Stomach (tissue), 9 donors: ENCODE data around the gene SBF2. TPM values are rescaled to one million over a fixed set of nuclear protein-coding genes. Genes with fewer than 3 reads are reported as not detected.

Source experiments
- DNase-seq, 2 donors: peaks; one replicate each; pipeline versions ENCODE4 v3.0.0 to v3.0.0-alpha.2; 2013 to 2019
- H3K27ac ChIP-seq, 5 donors: fragments of 200-600 bp in 4 of 5; sonication (generic) in 4 of 5; one replicate each; pipeline ENCODE4 v1.5.1; 2013 to 2019; ENCODE audit warnings: mild to moderate bottlenecking in 1 of 5, moderate library complexity in 1 of 5
- H3K27me3 ChIP-seq, 3 donors: fragments of 200-600 bp; sonication (generic); one replicate each; pipeline ENCODE4 v1.5.1; 2017 to 2019; ENCODE audit warnings: mixed run types in 1 of 3
- H3K36me3 ChIP-seq, 4 donors: fragments of 200-600 bp; sonication (generic); 1 replicate in 3 of 4; 2 replicates in 1 of 4; pipeline ENCODE4 v1.5.1; 2016 to 2019
- H3K4me1 ChIP-seq, 4 donors: fragments of 200-600 bp; sonication (generic); one replicate each; pipeline ENCODE4 v1.5.1; 2016 to 2019
- H3K4me3 ChIP-seq, 4 donors: fragments of 200-600 bp; sonication (generic) in 3 of 4; one replicate each; pipeline ENCODE4 v1.5.1; 2016 to 2019; ENCODE audit warnings: mild to moderate bottlenecking in 1 of 4
- H3K9me3 ChIP-seq, 4 donors: fragments of 200-600 bp; sonication (generic); one replicate each; pipeline ENCODE4 v1.5.1; 2016 to 2019
- CTCF ChIP-seq, 7 experiments: fragments of 450-650 bp in 4 of 7; fragments of 200-600 bp in 3 of 7; sonication (generic) in 3 of 7; IDR thresholded peaks; one replicate each; pipeline ENCODE4 v1.5.1; 2016 to 2019; ENCODE audit warnings: antibody characterized with exemption in 7 of 7, control low read depth in 2 of 7, mild to moderate bottlenecking in 1 of 7
- EP300 ChIP-seq: sonication (generic); formaldehyde crosslinking; IDR thresholded peaks from one replicate; pipeline ENCODE4 v1.6.1; 2017; ENCODE audit warnings: antibody characterized with exemption
- POLR2A ChIP-seq, 4 donors: fragments of 450-650 bp; IDR thresholded peaks; one replicate each; pipeline ENCODE4 v1.6.1; 2016; ENCODE audit warnings: antibody characterized with exemption in 4 of 4, control low read depth in 2 of 4, mild to moderate bottlenecking in 1 of 4, moderate library complexity in 1 of 4
- POLR2AphosphoS5 ChIP-seq, 3 donors: sonication (generic); formaldehyde crosslinking; IDR thresholded peaks; one replicate each; pipeline ENCODE4 v1.6.1; 2016; ENCODE audit warnings: antibody characterized with exemption in 3 of 3
- WGBS, 5 donors: extraction: QIAGEN DNeasy Blood & Tissue Kit in 3 of 5; methylation state at CpG; one replicate each; pipeline versions ENCODE4 v1.1.5 to v1.1.7; 2013 to 2018; 5-methylcytosine and 5-hydroxymethylcytosine counted together
- intact Hi-C: fragments of 100-400 bp; cut with DNase I; formaldehyde crosslinking; loops from one replicate; pipeline ENCODE4 v1.15.1; 2023; ENCODE audit warnings: low total_unique reads
- polyA plus RNA-seq, 3 donors: library from polyadenylated mRNA; stranded (reverse); fragments of 200-250 nt; gene quantifications; one replicate each; pipeline ENCODE4 v1.2.3, GENCODE V29; 2013
- total RNA-seq, 5 donors: library from RNA; depleted of rRNA; stranded (reverse); fragments of >200 nt; gene quantifications; one replicate each; pipeline versions ENCODE4 v1.1.0 to v1.2.3, GENCODE V29; 2014 to 2016
- donor health status: healthy with polysubstance abuse.
- donor health status: Bipolar disorder and iron deficiency.
- donor health status: healthy.

SBF2 gene
- total and polyA plus RNA-seq, 8 donors: 8.6 to 260 (median 37.2) TPM

- TF ChIP-seq EP300 (no peak), CTCF (IDR thresholded peaks at IDR 0.05) (no peak), POLR2AphosphoS5 (IDR thresholded peaks at IDR 0.05) (peak in 2 of 3 donors; percentile 15 to 16), POLR2A (IDR thresholded peaks at IDR 0.05) (no peak)
- Histone ChIP-seq H3K36me3 (no peaks in the 10 kb centered on the region), H3K27ac (peak overlapping the region in 3 of 5 donors; percentile 10 to 34 (median 24)), H3K4me3 (no peak overlapping the region), H3K9me3 (no peaks in the 10 kb centered on the region), H3K4me1 (peaks cover 0 to 26% (median 16%) of the 10 kb centered on the region in 4 donors), H3K27me3 (no peaks in the 10 kb centered on the region)
- intact Hi-C loops: no loop called here
- 7 to 28% (median 18%) methylated on average over 1 of the region's 1 CpG for WGBS, 5 donors
- DNase-seq: no peak
Observed at GRCh38 chr11:10087186-10087922, 206.7 kb downstream of the SBF2 start.

- 95 to 99% (median 97%) methylated on average over 4 of the region's 4 CpGs for WGBS, 5 donors
- intact Hi-C loops: no loop called here
- no peak for TF ChIP-seq CTCF (IDR thresholded peaks at IDR 0.05)
- no peak for TF ChIP-seq POLR2AphosphoS5 (IDR thresholded peaks at IDR 0.05)
- no peak for TF ChIP-seq EP300
- no peak for TF ChIP-seq POLR2A (IDR thresholded peaks at IDR 0.05)
- no peaks in the 10 kb centered on the region for H3K27me3 ChIP-seq
- H3K4me1 ChIP-seq: peaks cover 0 to 9% (median 3%) of the 10 kb centered on the region in 4 donors
- no peaks in the 10 kb centered on the region for H3K36me3 ChIP-seq
- no peak for DNase-seq
- peaks cover 3 to 30% (median 16%) of the 10 kb centered on the region in 4 donors for H3K9me3 ChIP-seq
- no peak overlapping the region for H3K4me3 ChIP-seq
- no peak overlapping the region for H3K27ac ChIP-seq
Observed at GRCh38 chr11:10080138-10080537, 213.9 kb downstream of the SBF2 start.

- H3K4me3 ChIP-seq: no peak overlapping the region
- peak; percentile 47 for DNase-seq
- intact Hi-C loops: no loop called here
- no peaks in the 10 kb centered on the region for H3K36me3 ChIP-seq
- no peak overlapping the region for H3K27ac ChIP-seq
- H3K27me3 ChIP-seq: no peaks in the 10 kb centered on the region
- H3K4me1 ChIP-seq: peaks cover 0 to 9% (median 3%) of the 10 kb centered on the region in 4 donors
- WGBS, 5 donors: 27 to 48% (median 35%) methylated on average over 6 of the region's 6 CpGs
- TF ChIP-seq EP300: no peak
- TF ChIP-seq CTCF (IDR thresholded peaks at IDR 0.05): peak in 3 of 7 experiments; percentile 13 to 32 (median 30)
- peaks cover 3 to 30% (median 16%) of the 10 kb centered on the region in 4 donors for H3K9me3 ChIP-seq
Observed at GRCh38 chr11:10076458-10077141, 217.4 kb downstream of the SBF2 start.

- Histone ChIP-seq H3K4me1 (peaks cover 0 to 9% (median 3%) of the 10 kb centered on the region in 4 donors), H3K27ac (no peak overlapping the region)
Observed at GRCh38 chr11:10075141-10075540, 218.9 kb downstream of the SBF2 start.

More at GRCh38 chr11:10075141-10075540, 218.9 kb downstream of the SBF2 start:
- Histone ChIP-seq H3K36me3 (no peaks in the 10 kb centered on the region), H3K9me3 (peaks cover 3 to 22% (median 9%) of the 10 kb centered on the region in 4 donors), H3K4me3 (no peak overlapping the region), H3K27me3 (no peaks in the 10 kb centered on the region)
- TF ChIP-seq CTCF (IDR thresholded peaks at IDR 0.05): no peak
- TF ChIP-seq EP300: no peak
- no peak for TF ChIP-seq POLR2AphosphoS5 (IDR thresholded peaks at IDR 0.05)
- TF ChIP-seq POLR2A (IDR thresholded peaks at IDR 0.05): no peak
- intact Hi-C loops: no loop called here
- DNase-seq: no peak
- 92 to 100% (median 94%) methylated on average over 2 of the region's 2 CpGs for WGBS, 5 donors
